ENCODE measurements around the gene ATP6V0A4.

DNA sequence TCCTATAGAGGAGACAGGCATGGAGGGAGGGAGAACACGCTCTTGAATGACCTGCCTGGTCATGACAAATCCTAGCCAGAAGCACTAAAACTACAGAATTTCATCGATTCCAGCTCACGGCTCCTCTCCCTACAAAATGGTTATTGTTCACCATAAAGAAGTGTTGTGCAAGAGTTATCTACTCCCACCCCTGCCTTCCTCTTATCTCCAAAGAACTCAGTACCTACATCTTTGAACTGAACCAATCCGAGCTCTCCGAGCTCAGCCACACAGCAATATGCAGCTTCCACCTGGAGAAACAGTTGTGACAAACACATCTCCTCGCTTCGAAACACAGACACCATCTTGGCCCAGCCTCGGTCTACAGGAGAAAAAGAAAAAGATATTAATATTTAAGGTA is 27.1 kb downstream of the ATP6V0A4 start:
- TF ChIP-seq, protein P1, sequence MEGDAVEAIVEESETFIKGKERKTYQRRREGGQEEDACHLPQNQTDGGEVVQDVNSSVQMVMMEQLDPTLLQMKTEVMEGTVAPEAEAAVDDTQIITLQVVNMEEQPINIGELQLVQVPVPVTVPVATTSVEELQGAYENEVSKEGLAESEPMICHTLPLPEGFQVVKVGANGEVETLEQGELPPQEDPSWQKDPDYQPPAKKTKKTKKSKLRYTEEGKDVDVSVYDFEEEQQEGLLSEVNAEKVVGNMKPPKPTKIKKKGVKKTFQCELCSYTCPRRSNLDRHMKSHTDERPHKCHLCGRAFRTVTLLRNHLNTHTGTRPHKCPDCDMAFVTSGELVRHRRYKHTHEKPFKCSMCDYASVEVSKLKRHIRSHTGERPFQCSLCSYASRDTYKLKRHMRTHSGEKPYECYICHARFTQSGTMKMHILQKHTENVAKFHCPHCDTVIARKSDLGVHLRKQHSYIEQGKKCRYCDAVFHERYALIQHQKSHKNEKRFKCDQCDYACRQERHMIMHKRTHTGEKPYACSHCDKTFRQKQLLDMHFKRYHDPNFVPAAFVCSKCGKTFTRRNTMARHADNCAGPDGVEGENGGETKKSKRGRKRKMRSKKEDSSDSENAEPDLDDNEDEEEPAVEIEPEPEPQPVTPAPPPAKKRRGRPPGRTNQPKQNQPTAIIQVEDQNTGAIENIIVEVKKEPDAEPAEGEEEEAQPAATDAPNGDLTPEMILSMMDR (IDR thresholded peaks at IDR 0.05), result no peak
- TF ChIP-seq POLR2A (IDR thresholded peaks at IDR 0.05), result no peak

Measured in lower leg skin (tissue), 3 donors.